Hepatocyte (in vitro differentiated cells): ENCODE results near the gene INF2. TPM values are rescaled to one million over a fixed set of nuclear protein-coding genes. Genes with fewer than 3 reads are reported as not detected.

Source experiments
- DNase-seq: peaks from one replicate; pipeline ENCODE4 v3.0.0-alpha.2; 2016; ENCODE audit warnings: low spot score
- H2AFZ ChIP-seq: fragments of 200-600 bp; sonication (generic); 2 replicates; pipeline ENCODE4 v1.6.0; 2016; ENCODE audit warnings: antibody characterized with exemption, mild to moderate bottlenecking
- H3K27ac ChIP-seq: fragments of 200-600 bp; sonication (generic); 2 replicates; pipeline ENCODE4 v1.5.1; 2016; ENCODE audit warnings: mild to moderate bottlenecking
- H3K27me3 ChIP-seq: fragments of 200-600 bp; sonication (generic); 2 replicates; pipeline ENCODE4 v1.6.1; 2016
- H3K36me3 ChIP-seq: fragments of 200-600 bp; sonication (generic); replicated peaks from 2 replicates; pipeline ENCODE4 v1.5.1; 2016; ENCODE audit warnings: low read depth; ENCODE audit not compliant: insufficient read depth
- H3K4me1 ChIP-seq: fragments of 200-600 bp; sonication (generic); 2 replicates; pipeline ENCODE4 v1.5.1; 2016; ENCODE audit warnings: mild to moderate bottlenecking, moderate library complexity; ENCODE audit not compliant: insufficient read depth
- H3K4me2 ChIP-seq: fragments of 200-600 bp; sonication (generic); 2 replicates; pipeline ENCODE4 v1.6.0; 2016
- H3K4me3 ChIP-seq: fragments of 200-600 bp; sonication (generic); 2 replicates; pipeline ENCODE4 v1.5.1; 2016; ENCODE audit warnings: mild to moderate bottlenecking
- H3K79me2 ChIP-seq: fragments of 200-600 bp; sonication (generic); 2 replicates; pipeline ENCODE4 v1.6.0; 2017; ENCODE audit warnings: mild to moderate bottlenecking
- H3K9me2 ChIP-seq: fragments of 200-600 bp; sonication (generic); replicated peaks from 2 replicates; pipeline ENCODE4 v1.6.0; 2017; ENCODE audit warnings: mild to moderate bottlenecking; ENCODE audit not compliant: insufficient read depth
- H3K9me3 ChIP-seq: fragments of 200-600 bp; sonication (generic); 2 replicates; pipeline ENCODE4 v1.5.1; 2016; ENCODE audit warnings: low read depth, mild to moderate bottlenecking
- H4K20me1 ChIP-seq: fragments of 200-600 bp; sonication (generic); 2 replicates; pipeline ENCODE4 v1.6.0; 2016; ENCODE audit warnings: mild to moderate bottlenecking; ENCODE audit not compliant: insufficient read depth, poor library complexity, severe bottlenecking
- CTCF ChIP-seq: fragments of 200-600 bp; sonication (generic); IDR thresholded peaks from 2 replicates; pipeline ENCODE4 v1.5.1; 2016; ENCODE audit warnings: antibody characterized with exemption, mild to moderate bottlenecking; ENCODE audit not compliant: poor library complexity
- EZH2 ChIP-seq: fragments of 200-600 bp; sonication (generic); IDR thresholded peaks from 2 replicates; pipeline ENCODE4 v1.6.1; 2016; ENCODE audit warnings: antibody characterized with exemption, mild to moderate bottlenecking, borderline replicate concordance
- EZH2phosphoT487 ChIP-seq: fragments of 200-600 bp; sonication (generic); IDR thresholded peaks from one replicate; pipeline ENCODE4 v1.6.1; 2018; ENCODE audit warnings: antibody characterized with exemption, mild to moderate bottlenecking, low read depth, moderate library complexity; ENCODE audit not compliant: unreplicated experiment, severe bottlenecking
- WGBS: methylation state at CpG from one replicate; pipeline ENCODE4 v1.1.6; 2016; ENCODE audit warnings: low lambda C conversion rate; ENCODE audit errors: missing lambda C conversion rate; 5-methylcytosine and 5-hydroxymethylcytosine counted together
- polyA plus RNA-seq: library from polyadenylated mRNA; unstranded; fragments of >200 nt; fragmentation: Nextera tagmentation; extraction: Ambion mirVana; gene quantifications from 2 replicates; pipeline ENCODE4 v1.2.1, GENCODE V29; 2016
- total RNA-seq: library from RNA; depleted of rRNA; stranded (reverse); fragments of >200 nt; gene quantifications from 2 replicates; pipeline ENCODE4 v1.2.3, GENCODE V29; 2014

INF2 gene
- total and polyA plus RNA-seq, 2 experiments from 2014 or later, result 23.8 to 31.6 TPM

GRCh38 chr14:104708606-104709268 lies 19.3 kb downstream of the INF2 start:
- Histone ChIP-seq H3K9me2 (no peaks in the 10 kb centered on the region), H3K9me3 (no peaks in the 10 kb centered on the region), H3K79me2 (no peaks in the 10 kb centered on the region), H3K27me3 (no peaks in the 10 kb centered on the region), H3K27ac (no peak overlapping the region), H3K4me1 (no peaks in the 10 kb centered on the region), H4K20me1 (no peaks in the 10 kb centered on the region), H3K36me3 (no peaks in the 10 kb centered on the region), H2AFZ (no peak overlapping the region), H3K4me3 (no peak overlapping the region), H3K4me2 (no peak overlapping the region)
- TF ChIP-seq EZH2phosphoT487, result no peak
- TF ChIP-seq CTCF, result peak; percentile 85
- 57% methylated on average over 20 of the region's 20 CpGs for WGBS
- DNase-seq, result peak; percentile 83

GRCh38 chr14:104709387-104710039 lies 20.1 kb downstream of the INF2 start:
- H3K27me3 ChIP-seq, result no peaks in the 10 kb centered on the region
- H3K4me2 ChIP-seq, result no peak overlapping the region
- H3K79me2 ChIP-seq, result no peaks in the 10 kb centered on the region
- H3K36me3 ChIP-seq, result no peaks in the 10 kb centered on the region
- no peaks in the 10 kb centered on the region for H4K20me1 ChIP-seq
- H3K27ac ChIP-seq, result no peak overlapping the region
- H3K4me1 ChIP-seq, result no peaks in the 10 kb centered on the region
- no peak overlapping the region for H3K4me3 ChIP-seq
- H3K9me3 ChIP-seq, result no peaks in the 10 kb centered on the region
- no peaks in the 10 kb centered on the region for H3K9me2 ChIP-seq
- no peak for TF ChIP-seq EZH2
- no peak for TF ChIP-seq CTCF
- no peak for TF ChIP-seq EZH2phosphoT487
- no peak overlapping the region for H2AFZ ChIP-seq
- no peak for DNase-seq
- WGBS, result 83% methylated on average over 15 of the region's 18 CpGs

DNA sequence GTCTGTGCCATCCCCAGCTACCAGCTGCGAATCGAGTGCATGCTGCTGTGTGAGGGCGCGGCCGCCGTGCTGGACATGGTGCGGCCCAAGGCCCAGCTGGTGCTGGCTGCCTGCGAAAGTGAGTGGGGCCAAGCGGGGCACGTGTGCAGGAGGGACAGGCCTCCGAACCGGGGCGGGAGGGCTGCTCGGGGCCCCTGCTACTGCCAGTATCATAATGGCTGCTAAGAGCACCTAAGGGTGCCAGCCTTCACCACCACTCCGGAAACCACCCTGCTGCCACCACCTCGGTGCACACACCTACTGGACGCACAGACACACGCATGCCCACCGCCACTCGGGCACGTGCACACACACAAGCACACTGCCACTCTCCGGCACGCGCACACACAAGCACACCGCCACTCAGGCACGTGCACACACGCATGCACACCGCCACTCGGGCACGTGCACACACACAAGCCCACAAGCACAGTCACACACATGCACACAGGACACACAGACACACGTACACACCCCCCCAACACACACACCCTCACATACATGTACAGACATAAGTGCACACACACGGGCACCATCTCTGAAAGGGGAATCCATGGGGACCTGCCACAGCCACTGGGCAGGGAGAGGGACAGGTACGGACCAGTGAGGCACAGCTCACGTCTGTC lies 20.8 kb downstream of the INF2 start:
- H3K27me3 ChIP-seq, result no peaks in the 10 kb centered on the region
- no peaks in the 10 kb centered on the region for H3K36me3 ChIP-seq
- no peak overlapping the region for H3K27ac ChIP-seq
- H3K4me2 ChIP-seq, result no peak overlapping the region
- H2AFZ ChIP-seq, result no peak overlapping the region
- H3K79me2 ChIP-seq, result no peaks in the 10 kb centered on the region
- H3K4me3 ChIP-seq, result no peak overlapping the region
- H3K4me1 ChIP-seq, result no peaks in the 10 kb centered on the region
- H3K9me2 ChIP-seq, result no peaks in the 10 kb centered on the region
- no peaks in the 10 kb centered on the region for H4K20me1 ChIP-seq
- WGBS, result 96% methylated on average over 31 of the region's 34 CpGs
- no peaks in the 10 kb centered on the region for H3K9me3 ChIP-seq
- no peak for DNase-seq
- TF ChIP-seq CTCF (no peak), EZH2 (no peak), EZH2phosphoT487 (no peak)
